Measurements from ENCODE around the gene MAGOH.

MAGOH gene

DNA sequence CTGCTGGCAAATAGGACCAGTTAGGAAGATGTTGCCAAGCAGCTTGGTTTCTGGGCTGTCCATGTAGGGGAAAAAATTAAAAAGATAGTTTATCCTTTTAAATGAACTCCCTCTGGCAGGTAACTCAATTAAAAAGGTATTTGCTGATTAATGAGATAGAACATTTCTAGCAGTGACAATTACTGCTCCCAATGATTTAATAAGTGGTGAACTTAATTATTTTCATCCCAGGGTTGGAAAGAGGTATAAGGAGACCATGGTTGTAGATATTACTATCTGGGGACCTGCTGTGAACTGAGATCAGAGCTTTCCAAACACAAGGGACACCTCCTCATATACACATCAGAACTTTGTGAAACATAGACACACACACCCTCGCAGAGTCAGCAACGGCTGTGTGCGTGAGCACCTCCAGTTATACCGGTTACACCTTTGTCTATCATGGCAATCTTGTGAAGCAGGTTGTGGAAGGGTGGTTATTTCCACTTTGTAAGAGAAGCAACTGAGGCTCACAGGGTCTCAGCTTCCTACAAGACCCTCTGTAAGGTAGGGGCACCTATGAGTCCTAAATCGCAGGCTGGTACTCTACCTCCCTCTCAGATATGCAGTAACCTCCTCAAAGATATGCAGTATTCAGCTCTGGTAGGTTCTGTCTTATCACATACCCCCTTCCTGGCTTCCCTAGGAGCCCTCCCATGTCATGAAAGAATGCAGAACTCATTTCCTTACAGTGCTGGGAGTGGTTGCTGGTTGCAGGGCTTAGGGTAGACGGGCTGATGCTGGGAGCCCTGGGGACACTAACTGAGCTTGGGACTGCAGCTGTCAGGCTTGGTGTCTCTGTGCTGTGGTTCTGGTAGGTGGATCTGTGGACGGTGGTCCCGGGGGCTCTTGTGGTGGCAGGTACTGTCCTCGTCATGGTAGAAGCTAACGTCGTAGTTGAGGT, 18.5 kb upstream of the MAGOH start:
- DNase-seq (ENCODE audit: low read depth, low spot score) = no peak
- in situ Hi-C loops (cut with HindIII; ENCODE audit: low sequenced_read_pairs) = no loop called here
- TF ChIP-seq, protein P1, sequence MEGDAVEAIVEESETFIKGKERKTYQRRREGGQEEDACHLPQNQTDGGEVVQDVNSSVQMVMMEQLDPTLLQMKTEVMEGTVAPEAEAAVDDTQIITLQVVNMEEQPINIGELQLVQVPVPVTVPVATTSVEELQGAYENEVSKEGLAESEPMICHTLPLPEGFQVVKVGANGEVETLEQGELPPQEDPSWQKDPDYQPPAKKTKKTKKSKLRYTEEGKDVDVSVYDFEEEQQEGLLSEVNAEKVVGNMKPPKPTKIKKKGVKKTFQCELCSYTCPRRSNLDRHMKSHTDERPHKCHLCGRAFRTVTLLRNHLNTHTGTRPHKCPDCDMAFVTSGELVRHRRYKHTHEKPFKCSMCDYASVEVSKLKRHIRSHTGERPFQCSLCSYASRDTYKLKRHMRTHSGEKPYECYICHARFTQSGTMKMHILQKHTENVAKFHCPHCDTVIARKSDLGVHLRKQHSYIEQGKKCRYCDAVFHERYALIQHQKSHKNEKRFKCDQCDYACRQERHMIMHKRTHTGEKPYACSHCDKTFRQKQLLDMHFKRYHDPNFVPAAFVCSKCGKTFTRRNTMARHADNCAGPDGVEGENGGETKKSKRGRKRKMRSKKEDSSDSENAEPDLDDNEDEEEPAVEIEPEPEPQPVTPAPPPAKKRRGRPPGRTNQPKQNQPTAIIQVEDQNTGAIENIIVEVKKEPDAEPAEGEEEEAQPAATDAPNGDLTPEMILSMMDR (IDR thresholded peaks at IDR 0.05; ENCODE audit: low read depth, low read length) = no peak
- no peak overlapping the region for H3K4me3 ChIP-seq (ENCODE audit: low read depth, low read length)

DNA sequence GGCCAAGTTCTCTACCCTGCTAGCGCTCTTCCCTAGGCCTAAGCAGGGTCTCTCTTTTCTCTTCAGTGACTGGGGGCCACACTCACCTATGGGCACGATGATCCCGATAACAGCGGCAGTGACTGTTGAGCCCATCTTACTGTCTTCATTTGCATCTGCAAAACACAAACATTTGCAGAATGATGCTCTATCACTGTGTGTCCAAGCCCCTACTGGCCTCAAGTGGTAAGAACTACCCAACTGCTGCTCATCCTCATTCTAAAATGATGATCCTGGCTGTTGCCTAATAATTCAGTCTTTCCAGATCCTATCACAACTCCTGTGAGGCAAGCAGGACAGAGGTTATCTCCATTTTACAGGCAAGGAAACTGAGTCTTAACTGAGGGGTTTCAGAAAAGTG, 16.7 kb upstream of the MAGOH start:
- in situ Hi-C loops (cut with HindIII; ENCODE audit: low sequenced_read_pairs) = no loop called here
- no peak for DNase-seq (ENCODE audit: low read depth, low spot score)
- no peak overlapping the region for H3K4me3 ChIP-seq (ENCODE audit: low read depth, low read length)
- TF ChIP-seq, protein P1 (IDR thresholded peaks at IDR 0.05; ENCODE audit: low read depth, low read length) = peak; percentile 12

DNA sequence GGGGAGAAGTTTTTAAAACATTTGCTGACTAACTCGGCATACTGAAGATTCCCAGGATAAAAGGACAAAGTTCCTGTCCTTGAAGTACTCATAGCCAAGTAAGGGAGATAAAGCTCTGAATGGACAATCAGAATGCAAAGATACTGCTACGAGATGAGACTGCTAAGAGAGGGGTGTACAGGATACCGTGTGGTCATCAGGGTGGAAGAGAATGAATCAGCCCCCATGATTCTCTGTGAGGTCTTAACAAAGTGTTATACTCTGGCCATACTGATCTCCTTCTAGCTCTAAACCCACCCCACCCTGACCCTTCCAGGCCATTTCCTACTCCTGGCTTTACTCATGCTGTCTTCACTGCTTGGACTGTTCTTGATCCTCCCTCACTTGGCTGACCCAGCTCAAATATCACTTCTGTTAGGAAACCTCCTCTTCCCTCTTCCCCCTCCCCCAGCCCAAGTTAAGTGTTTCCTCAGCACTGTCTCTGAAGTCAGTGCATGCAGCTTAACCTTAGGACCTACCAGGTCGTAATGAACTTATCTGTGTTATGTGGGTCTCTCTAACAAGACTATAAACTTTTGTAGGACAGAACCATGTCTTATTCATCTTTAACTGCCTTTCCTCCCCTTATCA, 15.8 kb upstream of the MAGOH start:
- no peak for DNase-seq (ENCODE audit: low read depth, low spot score)
- H3K4me3 ChIP-seq (ENCODE audit: low read depth, low read length) = no peak overlapping the region
- TF ChIP-seq, protein P1 (IDR thresholded peaks at IDR 0.05; ENCODE audit: low read depth, low read length) = no peak
- in situ Hi-C loops (cut with HindIII; ENCODE audit: low sequenced_read_pairs) = no loop called here

DNA sequence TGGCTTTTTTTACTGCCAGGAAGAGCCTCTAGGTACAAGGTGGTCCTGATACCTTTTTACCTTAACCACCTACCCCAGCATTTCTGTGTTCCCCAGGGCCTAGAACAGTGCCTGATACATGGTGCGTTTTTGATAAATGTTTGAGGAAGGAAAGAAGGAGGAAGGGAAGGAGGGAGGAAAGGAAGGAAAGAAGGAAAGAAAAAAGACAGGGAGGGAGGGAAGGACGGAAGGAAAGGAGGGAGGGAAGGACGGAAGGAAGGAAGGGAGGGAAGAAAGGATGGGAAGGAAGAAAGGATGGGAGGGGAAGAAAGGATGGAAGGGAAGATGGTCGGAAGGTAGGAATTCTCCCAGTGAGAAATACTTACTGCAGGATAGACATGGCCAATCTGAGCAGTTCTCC, 12.0 kb upstream of the MAGOH start:
- TF ChIP-seq, protein P1 (IDR thresholded peaks at IDR 0.05; ENCODE audit: low read depth, low read length) = no peak

DNA sequence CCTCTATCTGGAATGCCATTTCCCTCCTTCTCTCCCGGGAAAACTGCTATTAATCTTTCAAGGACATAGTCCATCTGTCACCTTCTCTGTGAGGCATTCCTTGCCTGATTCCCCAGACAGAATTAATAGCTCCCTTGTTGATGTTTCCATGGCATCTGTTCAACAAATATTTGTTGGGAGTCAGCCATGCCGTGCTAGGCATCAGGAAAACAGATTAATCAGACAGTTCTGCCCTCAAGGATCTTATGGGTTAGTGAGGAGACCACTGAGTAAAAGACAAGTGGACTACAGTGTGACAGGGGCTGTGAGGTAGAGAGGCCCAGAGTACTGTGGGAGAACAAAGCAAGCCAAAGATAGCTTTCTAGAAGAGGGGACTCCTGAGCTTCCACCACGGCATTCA, 11.4 kb upstream of the MAGOH start:
- DNase-seq (ENCODE audit: low read depth, low spot score) = no peak
- H3K4me3 ChIP-seq (ENCODE audit: low read depth, low read length) = no peak overlapping the region
- TF ChIP-seq, protein P1 (IDR thresholded peaks at IDR 0.05; ENCODE audit: low read depth, low read length) = no peak
- in situ Hi-C loops (cut with HindIII; ENCODE audit: low sequenced_read_pairs) = no loop called here

More for the DNA sequence above, 12.0 kb upstream of the MAGOH start:
- DNase-seq (ENCODE audit: low read depth, low spot score) = no peak
- no peak overlapping the region for H3K4me3 ChIP-seq (ENCODE audit: low read depth, low read length)
- in situ Hi-C loops (cut with HindIII; ENCODE audit: low sequenced_read_pairs) = no loop called here

DNA sequence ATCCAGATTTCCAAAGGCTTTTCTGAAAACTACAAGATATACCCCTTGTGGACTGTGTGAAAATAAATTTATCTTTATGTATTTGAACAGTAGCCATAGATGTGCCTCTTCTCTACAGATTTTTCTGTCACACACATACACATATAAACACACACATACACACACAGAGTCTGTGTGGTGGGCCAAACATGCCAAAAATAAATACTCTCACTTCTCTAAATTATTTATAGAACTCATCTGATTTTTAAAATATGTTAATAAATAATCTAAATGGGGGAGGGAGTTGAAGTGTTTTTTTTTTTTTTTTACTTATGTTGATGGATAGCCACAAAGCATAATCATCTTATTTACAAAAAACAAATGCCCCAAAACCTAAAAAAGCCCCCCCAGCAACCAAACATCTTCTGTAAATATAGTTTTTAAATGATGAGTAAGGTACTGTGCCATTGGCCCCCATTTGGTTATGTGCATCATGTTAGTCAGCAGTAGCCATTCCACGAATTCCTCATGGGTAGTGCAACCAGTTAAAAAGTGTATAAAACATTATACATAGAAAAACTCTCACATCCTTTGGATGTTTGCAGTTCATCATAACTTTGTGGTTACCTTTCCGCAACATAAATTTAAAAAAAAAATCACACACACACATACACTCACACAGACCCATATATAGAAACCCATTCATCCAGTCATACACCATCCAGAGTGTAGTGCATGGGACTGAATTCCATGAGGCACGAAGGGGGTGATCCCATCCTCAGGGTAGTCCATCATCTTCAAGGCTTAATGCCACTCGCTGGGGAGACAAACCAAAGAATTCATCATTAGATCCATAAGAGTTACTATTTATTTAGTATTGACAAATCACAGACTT, 8.2 kb upstream of the MAGOH start:
- in situ Hi-C loops (cut with HindIII; ENCODE audit: low sequenced_read_pairs) = no loop called here
- DNase-seq (ENCODE audit: low read depth, low spot score) = peak; percentile 64
- TF ChIP-seq, protein P1 (IDR thresholded peaks at IDR 0.05; ENCODE audit: low read depth, low read length) = no peak
- H3K4me3 ChIP-seq (ENCODE audit: low read depth, low read length) = no peak overlapping the region
